Right hindlimb (tissue), 1 donor: ENCODE results near the gene CPSF4L.
"Not testable (repeated sequence)": the region's sequence is repeated elsewhere in the genome, so short reads cannot be mapped to it uniquely, and the experiment has no call there.

Source experiments
- DNase-seq: peaks from one replicate; pipeline ENCODE4 v3.0.0-alpha.2; 2018

The CPSF4L gene

DNA sequence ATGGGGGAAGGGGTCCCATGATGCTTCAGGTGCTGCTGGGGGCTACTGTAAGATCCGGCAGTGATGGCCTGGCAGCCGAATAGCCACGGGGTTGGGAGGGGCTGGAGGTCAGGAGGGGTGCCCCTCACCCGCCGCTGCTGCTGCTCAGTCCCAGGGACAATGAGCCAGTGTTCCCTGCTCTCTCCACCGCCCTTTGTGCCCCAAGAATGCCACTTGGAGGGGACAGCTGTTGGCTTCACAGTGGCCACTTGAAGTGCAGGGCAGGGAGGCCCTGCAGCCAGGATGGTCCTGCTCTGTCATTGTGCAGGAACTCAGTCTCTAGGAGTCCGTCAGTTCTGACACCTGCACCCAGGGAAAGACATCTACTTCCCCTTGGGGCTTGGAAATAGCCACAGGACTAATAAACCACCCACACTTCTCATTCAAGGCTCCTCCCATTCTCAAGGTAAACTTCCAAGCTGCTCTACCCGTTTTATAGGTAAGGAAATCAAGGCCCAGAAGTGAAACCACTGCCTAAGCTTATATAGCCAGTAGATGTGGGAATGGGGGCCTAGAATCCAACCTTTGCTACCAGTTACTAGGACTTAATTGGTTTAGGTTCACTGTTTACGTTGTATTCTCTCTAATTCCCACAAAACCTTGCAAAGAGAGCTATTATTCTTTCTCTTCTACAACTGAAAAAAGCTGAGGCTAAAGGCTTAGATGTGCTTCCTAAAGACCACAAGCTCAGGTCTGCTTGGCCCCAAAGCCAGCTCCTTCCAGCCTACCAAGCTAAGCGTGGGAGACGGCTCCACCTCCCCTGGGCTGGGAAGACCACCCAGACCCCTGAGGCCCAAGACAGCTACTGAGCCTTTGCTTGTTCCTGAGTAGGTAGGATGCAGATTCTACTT lies 6.2 kb upstream of the CPSF4L start:
- DNase-seq = no peak

DNA sequence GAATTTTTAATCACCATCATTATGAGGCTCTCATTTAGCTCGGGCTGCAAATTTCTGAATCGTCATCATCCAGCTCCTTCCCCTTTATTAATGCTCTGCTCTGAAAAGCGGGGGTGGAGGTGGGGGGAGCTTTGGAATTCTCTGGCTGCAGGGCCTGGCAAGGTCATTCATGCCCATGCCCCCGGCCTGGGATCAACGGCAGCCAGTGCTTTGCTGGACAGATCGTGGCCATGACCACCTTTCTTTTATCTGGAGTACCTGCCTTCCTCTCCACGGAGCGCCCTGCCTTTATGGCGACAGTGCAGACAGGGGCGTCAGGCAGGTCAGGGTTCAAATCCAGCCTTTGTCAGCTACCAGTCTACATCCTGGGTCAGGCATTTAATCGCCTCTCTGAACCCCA lies 5.1 kb upstream of the CPSF4L start:
- no peak for DNase-seq

DNA sequence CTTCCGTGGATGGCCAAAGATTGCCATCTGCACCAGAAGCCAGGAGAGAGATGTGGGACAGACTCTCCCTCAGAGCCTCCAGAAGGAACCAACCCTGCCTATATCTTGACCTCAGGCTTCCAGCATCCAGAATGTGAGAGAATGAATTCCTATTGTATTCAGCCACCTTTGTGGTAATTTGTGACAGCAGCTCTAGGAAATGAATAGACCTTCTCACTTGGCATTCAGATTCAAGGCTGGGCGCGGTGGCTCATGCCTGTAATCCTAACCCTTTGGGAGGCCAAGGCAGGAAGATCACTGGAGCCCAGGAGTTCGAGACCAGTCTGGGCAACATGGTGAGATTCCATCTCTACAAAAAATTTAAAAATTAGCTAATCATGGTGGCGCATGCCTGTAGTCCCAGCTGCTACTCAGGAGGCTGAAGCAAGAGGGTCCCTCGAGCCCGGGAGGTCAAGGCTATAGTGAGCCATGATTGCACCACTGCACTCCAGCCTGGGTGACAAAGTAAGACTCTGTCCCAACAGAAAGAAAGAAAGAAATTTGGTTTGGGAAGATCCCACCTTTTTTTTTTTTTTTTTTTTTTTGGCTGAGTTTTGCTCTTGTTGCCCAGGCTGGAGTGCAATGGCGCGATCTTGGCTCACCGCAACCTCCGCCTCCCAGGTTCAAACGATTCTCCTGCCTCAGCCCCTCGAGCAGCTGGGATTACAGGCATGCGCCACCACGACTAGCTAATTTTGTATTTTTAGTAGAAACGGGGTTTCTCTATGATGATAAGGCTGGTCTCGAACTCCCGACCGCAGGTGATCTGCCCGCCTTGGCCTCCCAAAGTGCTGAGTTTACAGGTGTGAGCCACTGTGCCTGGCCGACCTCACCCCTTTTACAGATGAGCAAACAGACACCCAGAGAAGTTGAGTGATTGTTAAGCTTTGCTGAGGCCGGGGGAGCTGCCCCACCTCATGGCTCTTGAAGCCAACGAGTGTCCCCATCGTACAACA lies 4.3 kb upstream of the CPSF4L start:
- no peak for DNase-seq

DNA sequence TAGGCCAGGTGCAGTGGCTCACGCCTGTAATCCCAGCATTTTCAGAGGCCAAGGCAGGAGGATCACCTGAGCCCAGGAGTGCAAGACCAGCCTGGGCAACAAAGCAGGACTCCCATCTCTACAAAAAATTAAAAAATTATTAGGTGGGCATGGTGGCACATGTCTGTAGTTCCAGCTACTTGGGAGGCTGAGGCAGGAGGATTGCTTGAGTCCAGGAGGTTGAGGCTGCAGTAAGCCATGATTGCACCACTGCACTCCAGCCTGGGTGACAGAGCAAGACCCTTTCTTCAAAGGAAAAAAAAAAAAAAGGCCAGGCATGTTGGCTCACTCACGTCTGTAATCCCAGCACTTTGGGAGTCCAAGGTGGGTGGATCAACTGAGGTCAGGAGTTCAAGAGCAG lies 2.8 kb upstream of the CPSF4L start:
- not testable (repeated sequence) for DNase-seq

DNA sequence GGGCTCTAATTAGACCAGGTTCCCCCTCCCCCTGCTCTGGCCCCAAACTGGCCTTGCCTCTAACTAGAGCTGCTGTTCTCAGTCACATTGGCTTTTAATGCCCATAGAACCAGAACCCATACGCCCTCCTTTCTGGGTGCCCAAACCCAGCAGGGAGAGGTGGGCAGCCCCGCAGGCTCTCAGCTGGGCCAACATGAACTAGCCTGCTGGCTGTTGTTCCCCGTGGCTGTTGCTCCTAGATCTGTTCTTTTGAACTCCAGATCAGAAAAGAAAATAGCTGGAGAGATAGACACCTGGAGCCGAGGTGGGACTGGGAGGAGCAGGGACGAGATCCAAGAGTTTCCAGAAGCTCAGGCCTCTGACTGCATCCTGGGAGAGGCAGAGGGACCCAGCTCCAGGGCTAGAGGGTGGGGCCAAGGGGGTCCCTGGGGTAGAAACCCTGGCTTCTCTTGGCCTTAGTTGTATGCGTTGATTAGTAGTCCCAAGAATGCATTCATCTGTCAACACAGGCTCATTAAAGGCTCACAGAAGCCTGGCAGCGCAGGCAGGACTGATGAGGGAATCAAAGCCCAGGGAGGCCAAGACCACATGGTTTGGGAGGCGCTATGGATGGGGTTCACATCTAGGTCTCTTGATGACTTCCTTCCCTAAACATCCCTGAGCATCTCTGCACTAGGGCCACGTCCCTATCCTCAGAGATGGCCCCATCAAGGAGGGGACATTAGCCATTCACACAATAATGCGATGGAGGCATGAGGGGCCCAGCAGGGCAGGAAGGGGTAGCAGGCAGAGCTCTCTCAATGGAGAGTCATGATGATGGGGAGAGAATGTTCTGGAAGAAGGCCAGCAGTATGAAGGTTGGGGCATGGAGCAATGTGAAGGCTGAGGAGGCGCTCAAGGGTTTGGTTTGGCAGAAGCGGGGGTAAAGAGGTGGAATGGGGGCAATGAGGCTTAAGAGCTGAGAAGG lies 1.3 kb upstream of the CPSF4L start:
- no peak for DNase-seq

DNA sequence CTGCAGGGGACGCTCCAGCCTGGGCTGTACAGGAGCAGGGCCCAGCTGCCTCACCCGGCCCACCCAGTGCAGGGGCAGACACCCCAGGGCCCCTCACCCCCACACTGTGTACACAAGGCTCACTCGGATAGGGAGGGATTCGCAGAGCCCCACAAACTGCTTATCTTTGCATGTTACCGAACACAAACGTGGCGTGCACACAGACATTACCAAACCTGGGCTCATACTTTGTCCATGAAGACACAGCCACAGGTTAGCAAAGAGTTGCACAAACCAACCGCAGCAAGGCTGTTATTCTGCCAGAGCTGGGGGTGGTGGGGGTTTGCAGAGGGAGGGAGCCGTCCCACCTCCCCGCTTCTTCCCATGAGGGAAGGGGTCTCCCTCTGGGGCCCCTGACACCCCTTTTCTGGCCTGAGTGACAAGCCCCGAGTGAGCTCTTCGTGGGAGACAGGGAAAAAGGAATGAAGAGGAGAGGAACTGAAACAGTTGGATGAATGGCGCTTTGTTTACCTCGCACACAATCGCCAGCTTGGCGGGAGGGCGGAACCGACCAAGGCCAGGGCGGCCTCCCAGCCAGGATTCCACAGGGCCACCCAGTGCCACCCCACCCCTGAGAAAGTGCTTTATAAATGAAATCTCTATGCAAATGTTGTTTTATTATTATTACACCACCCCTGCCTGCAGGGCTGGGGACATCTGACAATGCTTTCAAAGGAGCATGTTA lies 434 bp upstream of the CPSF4L start:
- DNase-seq = no peak

DNA sequence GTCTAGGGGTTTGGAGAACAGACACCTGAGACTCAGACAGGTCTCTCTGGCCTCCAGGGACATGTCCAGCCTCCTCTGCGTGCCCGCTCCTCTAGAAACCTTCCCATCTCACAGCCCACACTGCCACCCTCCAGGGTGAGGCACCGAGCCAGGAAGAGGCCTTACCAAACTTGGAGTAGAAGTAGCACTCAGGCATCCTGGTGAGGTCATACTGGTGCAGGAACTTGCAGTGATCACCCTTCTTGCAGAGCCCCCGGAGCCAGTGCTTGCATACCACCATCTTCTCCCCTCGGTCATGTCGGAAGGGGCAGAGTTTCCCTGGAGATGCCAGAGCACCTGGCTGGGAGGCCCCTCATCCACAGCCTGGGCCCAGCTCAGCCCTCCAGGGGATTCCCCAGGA lies 4.2 kb downstream of the CPSF4L start:
- no peak for DNase-seq

DNA sequence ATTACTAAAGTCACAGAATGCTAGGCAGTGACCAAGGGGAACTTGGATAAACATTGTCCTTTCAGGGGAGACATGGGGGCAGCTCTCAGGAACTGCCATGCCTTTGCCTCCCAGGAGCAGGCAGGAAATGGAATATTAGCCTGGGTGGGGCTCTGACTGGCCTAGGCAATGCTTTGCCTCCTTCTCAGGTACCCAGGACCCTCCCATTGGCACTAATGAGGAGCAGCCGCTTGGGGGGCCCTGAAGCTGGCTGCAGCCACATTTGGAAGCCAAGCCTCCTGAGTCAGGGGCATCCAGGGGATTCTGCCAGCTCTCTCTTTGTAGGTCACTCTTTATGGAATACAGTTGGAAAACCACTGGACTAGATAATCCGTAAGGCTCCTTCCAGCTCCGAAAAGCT lies 5.5 kb downstream of the CPSF4L start:
- DNase-seq = no peak

DNA sequence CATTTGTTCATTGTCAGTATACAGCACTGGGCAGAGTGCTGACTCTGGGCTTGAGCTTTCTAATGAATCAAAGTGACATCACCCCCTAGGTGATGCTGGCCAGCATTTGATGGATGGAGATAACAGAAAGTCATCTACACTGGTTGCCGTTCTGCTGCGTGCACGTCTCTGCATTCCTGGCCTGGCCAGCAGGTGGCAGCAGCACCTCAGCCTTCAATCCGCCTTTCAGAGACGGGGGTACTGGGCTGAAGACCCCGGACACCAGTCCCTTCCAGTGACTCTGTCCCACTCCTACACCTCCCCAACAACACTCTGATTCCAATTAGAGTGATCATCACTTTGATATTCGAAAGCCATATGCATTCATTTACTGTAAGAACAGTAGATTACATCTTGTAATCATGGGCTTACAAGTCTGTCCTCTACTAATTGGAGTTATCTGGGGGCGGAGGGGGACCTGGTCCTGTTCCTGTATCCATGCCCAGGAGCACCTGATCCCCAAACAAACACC lies 6.0 kb downstream of the CPSF4L start:
- peak; percentile 61 for DNase-seq

DNA sequence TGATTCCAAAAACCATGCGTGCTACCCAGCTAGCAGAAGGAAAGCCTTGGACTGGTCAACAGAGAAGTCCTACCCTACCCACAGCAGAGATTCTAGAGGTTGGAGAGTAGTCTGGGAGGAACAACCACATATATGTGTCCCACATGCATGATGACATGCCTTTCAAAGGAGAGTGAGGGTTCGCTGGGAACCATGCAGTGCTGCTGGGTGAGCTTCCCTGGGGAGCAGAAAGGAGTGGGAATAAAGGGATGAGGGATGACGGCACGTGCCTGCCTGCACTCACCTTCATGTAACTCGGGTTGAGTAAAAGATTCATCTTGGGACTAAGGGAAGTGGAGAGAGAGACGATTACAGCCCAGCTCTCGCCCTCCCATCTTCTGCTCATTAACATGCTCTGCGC lies 9.8 kb downstream of the CPSF4L start:
- no peak for DNase-seq

DNA sequence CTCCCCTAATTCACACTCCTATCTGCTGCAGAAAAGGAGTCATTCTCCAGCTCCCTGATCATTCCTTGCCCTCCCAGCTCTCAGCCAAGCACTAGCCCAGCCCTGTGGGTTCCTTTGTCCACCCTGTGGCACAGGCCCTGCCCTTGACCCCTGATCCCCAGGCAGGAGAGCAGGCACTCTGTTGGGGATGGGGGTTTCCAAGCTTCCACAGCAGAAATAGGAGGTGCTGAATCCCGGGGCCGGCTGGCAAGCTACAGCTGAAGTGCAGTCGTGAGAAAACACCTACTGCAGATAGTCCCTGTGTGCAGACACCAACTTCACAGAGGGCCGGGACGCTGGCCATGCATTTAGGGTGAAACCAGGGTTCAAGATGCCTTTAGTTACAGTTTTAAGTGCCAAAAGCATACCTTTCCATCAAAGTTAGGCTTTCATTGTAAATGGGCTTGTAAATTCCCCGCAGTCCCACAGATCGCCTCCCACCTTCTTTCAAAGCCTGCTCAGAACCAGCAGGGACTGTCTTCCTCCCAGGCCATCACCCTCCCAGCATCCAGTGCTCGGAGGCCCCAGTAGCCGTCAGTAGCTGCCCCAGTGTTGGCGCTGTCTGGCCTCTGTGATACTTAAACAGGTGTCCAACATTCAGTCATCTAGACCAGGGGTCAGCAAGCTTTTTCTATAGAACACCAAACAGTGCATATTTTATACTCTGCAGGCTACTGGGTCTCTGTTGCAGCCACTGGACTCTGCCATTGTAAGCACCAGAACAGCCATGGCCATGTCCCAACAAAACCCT lies 10.6 kb downstream of the CPSF4L start:
- no peak for DNase-seq

DNA sequence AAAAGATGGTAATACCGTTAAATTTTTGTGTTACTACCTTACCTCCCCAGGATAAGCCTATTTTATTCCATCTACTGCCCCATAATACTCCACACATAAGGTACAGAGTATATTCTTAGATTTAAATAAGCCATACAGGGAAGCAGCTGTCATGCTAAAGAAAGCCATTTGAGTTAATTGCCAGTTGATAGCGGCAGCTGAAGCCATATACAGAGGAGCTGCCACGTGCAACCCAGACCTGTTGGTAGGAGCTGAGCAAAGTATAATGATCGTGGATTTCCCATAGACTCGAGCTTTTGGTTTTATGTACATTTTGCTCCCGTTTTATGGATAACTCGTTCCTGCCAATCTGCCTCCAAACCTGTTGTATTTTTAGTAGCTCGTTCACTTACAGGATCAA lies 12.0 kb downstream of the CPSF4L start:
- DNase-seq = no peak

DNA sequence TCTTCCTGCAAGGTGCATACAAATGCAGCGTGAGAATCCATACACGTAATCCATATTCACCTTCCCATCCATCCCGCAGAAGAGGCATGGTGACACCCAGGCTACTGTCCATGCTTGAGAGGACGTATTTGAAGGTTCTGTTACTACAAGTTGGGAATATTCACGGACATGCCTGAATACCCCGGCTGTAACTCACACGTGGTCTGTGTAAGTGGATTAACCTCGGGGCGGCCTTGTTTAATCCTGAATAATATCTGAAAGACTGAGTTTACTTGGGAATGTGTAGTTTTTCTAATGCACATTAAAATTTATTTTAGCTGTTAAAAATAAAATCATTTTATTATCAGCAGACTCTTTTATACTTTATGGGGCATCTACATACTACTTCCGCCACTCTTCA lies 13.1 kb downstream of the CPSF4L start:
- no peak for DNase-seq

DNA sequence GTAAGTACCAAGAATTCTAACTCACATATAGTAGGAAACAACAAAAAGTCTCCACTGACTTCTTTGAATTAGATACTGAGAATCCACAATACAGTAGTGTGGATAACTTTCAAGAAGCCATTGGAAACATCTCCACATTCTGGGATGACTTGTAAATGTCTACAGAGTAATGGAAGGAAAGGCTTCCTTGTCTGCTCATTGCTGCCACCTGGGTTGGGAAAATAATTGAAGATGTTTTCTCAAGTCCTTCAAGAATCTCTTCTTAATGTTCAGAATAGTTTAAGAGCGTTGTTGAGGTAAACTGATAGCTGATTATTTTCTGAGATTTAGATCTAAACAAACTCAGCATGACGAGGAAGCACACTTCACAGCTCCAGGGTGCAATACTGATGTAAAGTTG lies 14.0 kb downstream of the CPSF4L start:
- no peak for DNase-seq

DNA sequence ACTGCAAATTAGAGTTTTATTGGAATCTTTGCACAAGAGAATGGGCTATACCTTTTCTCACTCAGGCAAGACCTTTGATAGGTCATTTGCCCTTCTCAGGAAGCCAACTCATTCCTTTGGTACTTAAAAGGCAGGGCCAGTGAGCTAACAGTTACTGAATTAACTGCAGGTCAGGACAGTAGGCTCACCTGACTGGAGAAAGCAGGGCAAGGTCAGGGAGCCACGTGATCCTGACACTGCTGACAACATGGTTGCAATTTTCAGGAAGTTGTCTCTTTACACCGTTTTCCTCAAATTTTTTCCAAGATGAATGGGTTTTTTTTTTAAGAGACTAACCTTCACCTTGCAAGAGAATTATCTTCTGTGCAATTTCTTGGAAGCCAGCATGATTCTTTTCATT lies 21.1 kb downstream of the CPSF4L start:
- DNase-seq = no peak

DNA sequence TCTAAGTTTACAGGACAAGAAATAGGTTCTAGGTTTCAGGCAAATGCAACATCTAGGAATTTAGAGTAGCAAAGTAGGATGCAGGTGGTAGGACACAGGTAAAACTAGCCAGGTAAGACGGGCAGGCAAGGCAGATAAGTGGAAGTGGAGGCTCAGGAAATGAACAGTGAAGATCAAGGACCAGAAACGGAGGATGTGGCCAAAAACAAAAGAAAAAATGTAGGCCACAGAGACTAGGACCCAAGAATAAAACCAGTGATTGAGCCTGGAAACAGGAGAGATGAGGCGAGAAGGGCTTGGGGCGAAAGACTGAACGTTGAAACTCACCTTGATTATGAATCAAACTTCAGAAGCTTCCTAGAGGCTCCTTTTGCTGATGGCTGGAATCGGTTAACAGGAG lies 24.0 kb downstream of the CPSF4L start:
- DNase-seq = no peak

DNA sequence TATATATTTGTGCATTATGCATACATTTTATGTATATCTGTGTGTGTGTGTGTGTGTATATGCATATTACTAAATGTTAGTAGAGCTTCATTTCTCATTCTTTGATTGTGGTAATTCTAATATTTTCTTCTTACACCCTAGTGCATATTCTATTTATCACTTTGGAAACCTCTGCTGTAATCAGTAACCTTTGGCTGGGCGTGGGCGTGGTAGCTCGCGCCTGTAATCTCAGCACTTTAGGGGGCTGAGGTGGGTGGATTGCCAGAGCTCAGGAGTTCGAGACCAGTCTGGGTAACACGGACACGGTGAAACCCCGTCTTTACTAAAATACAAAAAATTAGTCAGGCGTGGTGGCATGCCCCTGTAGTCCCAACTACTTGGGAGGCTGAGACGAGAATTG lies 26.9 kb downstream of the CPSF4L start:
- no peak for DNase-seq

DNA sequence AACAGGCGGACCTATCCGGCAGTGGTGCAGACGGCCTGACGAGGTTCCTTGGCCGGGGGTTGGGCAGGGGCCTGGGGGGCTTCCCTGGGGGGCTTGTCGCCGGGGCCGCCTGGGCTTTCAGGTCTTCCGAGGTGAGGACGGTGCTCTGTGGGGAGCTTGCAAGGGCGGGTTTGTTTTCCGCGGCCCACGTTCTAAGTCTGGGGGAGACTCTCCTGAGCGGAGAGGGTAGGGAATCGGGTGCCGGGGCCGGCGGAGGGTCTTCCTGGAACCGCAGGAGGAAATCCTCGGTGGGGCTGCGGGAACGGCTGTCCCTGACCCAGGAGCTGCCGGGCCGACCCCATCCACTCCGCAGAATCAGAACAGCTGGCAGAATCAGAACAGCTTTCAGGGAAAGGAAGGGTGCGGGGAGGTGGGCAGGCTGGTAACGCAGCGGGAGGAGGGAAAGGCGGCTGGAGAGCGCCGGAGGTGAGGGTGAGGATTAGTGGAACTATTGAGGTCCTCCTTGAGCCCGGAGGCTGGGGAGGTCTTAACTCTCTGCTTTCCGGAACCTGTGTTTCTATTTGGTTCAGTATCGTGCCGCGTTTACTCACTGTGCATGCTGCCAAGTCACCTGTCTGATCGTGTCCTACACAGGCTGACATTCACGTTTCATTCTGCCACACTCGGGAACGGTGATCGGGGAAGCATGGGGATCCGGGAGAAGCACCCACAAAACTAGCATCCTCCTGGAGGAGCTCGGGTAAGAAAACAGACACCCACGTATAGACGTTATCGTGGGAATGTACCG lies 28.9 kb downstream of the CPSF4L start:
- no peak for DNase-seq

DNA sequence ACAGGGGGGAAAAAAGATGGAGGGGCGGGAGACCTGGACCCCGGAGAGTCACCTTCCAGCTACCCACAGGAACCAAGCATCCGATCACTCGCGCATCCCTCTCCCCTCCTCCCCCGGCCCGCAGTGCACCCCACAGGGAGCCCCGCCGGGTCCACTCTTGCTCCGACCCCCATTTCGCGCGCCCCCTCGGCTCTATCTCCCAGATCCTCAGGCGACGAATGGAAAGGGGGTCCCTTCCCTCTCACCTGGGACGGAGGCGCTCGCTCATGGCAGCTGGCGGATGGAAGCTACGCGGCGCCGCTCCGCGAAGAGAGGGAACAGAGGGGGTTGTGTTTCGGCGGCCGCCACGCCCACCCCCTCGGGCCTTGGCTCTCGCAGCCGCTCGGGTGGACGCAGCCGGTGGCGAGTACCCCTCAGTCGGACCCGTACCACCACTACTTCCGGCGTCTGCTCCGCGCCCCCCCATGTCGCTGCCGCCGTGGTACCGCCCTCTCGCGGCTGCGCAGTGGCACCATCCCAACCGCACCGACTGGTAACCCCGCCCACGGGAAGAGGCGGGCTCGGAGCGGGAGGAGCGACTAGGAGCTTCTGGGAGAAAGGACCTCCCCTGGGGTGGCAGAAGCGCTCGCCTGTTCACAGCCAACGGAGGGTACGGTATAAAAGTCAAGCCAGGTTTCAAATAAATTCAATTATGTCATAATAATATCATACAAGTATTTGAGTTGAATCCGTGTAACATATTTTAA lies 29.7 kb downstream of the CPSF4L start:
- DNase-seq = peak; percentile 98
